NCI-H1417 treated with DMSO at 0.1 percent for 48 hours (cell line): ENCODE data around the gene PSMD8.
"Not testable (repeated sequence)": the region's sequence is repeated elsewhere in the genome, so short reads cannot be mapped to it uniquely, and the experiment has no call there.

Experiments used
- DNase-seq: peaks from one replicate; lab custom pipeline; 2025; lab: John Stamatoyannopoulos, UW

PSMD8 gene

DNA sequence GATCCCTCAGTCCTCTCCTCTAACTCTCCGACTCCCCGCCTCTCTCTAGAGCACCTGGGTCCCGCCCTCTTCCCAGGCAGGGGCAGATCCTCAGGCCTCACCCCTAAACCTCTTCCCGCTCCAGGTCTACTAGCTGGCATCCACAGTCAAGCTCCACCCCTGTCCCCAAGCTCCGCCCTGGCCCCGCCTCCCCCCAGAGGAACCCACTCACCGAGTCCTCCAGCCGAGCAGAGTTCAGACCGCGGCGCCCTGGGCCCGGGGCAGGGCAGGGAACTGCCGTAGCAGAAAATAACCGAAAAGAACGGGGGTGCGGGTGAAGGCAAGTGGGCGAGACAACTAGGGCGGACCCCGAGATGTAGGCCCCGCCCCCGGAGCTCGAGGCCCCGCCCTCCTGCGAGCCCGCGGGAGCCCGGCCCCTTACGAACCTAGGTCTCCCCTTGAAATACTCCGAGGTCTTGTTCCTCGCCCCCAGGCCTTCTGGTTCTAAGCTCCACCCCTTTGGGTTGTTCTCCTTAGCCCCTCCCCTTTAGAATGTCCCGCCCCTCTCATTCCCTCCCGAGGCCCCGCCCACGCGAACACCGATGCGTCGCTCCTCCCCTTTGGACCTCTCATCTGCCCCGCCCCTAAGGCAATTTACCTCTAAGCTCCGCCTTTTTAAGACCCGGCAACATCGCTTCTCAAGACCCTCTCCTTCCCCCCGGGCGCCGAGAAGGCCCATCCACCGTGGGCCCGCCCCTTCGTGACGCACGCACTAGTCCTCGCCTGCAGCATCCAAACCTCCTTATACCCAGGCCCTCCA is 13.4 kb downstream of the PSMD8 start, which contains the start of gene GGN:
Gene GGN, minus strand, starts transcription at position 485 of the 799 bp plus-strand sequence. CDS start 773 bp downstream, outside the sequence.
- peak; percentile 55 for DNase-seq

DNA sequence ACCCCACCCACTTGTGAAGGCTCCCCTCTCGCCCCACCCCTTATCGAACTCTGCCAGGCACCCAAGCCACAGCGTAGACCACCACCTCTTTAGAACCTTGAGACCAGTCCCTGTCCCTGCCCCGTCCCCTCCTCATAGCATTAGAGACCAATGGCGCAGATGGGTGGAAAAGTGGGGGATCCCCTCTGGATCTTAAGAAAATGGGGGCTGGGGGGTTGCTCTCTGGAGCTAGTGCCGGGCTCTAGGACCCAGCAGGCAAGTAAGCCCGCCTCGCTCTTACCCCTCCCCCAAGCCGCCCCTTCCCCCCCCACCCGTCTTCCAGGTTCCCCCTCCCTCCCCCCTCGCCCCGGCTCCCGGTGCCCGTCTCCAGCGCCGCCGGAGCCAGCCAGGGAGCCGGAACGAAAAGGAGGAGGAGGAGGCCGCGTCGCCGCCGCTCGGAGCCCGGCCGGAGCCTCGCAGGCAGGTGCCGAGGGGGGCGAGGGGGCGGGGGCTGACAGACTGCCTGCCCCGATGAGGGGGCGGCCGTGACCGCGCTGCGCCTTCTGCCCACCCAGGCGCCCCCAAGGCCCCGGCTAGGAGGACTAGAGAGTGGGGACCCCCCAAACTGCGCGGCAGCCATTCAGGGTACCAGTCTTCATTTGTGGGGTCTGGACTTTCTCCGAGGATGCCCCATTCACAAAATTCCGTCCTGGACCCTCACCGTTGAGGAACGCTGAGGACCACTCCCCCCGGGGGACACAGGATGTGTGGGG is 14.2 kb downstream of the PSMD8 start, which contains the start of gene SPRED3:
Gene SPRED3, plus strand, starts transcription at position 349 of the 752 bp plus-strand sequence. CDS start 1,606 bp downstream, outside the sequence.
- no peak for DNase-seq

DNA sequence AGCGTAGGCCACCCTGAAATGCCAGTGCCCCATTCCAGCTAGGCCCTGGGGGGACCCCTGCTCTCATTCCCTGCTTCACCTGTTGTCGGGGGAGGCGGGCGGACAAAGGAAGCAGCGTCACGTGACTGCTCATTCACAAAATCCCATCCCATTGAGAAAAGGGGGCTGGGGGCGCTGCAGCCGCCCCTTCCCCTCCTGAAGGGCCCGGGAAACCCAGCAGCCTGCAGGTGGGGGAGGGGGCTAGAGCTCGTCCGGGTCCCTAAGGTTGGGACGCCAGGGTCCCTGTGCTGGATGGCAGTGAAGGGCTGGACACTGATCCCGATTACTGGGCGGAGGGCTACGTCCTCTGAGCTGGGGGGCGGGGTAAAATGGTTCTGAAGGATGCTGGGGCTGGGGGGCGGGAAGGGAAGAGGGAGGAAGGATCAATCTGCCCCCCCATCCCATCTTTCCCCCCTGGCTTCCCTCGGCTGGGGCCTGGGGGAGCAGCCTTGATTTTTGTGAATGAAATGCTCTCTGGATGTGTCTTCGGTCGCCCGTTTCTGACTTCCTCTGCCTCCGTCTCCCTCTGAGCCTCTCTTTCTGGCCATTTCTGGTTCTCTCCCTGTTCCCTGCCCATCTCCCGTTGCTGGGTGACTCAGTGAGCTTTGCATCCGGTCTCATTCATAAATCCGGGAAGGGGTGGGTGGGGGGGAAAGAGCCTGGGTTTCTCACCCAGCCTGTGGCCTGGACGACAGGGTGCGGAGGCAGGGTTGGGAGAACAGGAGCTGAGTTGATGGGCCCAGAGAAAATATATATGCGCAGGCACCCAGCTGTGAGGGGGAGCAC is 14.9 kb downstream of the PSMD8 start:
- no peak for DNase-seq

DNA sequence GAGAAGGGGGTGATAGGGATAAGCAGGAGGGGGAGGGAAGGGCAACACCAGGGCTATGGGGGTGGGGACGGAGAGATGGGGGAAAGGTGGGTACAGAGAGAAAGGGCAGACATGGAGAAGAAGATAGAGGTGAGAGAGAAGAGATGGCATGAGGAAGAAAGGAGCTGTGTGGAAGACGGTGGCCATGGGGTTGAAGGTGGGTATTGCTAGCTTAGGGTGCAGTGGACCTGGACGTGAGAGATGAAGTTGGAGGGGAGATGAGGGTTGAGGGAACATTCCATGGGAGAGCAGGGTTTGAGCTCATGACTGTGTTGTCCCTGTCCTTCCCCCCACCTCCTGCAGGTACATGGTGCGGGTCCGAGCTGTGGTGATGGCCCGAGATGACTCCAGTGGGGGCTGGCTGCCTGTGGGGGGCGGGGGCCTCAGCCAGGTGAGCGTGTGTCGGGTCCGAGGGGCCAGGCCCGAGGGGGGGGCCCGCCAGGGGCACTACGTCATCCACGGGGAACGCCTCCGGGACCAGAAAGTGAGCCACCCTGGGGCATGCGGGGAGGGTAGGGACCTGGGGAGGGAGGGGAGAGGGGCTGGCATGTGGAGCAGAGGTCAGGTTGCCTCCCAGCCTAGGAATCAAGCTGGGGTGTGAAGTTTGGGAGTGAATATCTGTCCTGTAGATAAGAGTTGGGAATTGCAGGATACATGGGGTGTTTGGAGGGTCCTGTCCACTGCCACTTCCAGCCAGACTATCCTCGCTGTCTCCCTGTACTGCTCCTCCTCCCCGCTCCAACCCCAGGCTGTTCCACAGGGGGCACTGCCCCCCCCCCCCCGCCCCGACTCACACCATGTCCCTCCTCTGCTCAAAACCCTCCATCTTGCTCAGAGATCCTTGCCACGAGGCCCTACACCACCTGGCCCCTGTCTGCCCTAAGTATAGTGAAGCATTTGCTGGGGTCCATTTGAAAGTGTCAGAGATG is 15.9 kb downstream of the PSMD8 start:
- no peak for DNase-seq

DNA sequence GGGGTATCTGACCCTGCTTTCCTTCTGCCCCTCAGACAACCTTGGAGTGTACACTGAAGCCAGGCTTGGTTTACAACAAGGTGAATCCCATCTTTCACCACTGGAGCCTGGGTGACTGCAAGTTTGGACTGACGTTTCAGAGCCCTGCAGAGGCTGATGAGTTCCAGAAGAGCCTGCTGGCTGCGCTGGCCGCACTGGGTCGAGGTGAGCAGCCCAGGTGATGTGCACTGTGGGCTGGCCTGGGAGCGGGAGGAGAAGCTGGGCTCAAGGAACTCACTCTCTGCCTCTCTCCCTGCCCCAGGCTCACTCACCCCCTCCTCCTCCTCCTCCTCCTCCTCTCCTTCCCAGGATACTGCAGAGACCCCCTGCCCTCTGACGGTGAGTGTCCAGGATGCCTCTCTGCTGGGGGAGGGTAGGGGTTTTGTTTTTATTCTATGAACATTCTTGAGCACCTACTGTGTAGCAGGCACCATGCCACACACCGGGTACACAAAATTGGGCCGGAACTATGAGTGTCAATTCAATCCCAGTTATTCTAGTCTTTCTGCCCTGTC is 17.6 kb downstream of the PSMD8 start:
- no peak for DNase-seq

DNA sequence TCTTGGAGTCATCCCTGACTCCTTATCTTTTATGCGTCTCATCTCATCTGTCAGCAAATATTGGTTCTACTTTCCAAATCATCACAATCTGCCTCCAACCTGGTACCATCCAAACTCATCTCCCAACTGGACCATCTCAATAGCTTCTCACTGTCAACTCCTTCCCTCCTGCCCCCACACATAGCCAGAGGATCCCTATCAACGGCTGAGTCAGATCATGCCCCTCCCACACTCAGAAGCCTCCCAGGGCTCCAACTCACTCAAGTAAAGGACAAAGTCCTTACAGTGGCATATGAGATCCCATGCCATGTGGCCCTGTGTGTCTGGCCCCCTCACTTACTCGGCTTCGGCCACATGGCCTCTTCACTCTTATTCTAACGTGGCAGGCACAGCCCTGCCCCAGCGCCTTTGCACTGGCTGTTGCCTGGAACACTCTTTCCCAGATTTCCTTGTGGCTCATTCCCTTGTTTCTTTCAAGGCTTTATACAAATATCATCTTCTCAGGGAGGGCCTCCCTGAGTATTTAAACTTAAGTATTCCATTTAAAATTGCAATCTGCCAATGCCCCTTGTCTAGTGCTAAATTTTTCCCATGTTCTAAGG is 18.4 kb downstream of the PSMD8 start:
- no peak for DNase-seq

GRCh38 chr19:38394488-38394887 is 20.1 kb downstream of the PSMD8 start:
- DNase-seq = no peak

DNA sequence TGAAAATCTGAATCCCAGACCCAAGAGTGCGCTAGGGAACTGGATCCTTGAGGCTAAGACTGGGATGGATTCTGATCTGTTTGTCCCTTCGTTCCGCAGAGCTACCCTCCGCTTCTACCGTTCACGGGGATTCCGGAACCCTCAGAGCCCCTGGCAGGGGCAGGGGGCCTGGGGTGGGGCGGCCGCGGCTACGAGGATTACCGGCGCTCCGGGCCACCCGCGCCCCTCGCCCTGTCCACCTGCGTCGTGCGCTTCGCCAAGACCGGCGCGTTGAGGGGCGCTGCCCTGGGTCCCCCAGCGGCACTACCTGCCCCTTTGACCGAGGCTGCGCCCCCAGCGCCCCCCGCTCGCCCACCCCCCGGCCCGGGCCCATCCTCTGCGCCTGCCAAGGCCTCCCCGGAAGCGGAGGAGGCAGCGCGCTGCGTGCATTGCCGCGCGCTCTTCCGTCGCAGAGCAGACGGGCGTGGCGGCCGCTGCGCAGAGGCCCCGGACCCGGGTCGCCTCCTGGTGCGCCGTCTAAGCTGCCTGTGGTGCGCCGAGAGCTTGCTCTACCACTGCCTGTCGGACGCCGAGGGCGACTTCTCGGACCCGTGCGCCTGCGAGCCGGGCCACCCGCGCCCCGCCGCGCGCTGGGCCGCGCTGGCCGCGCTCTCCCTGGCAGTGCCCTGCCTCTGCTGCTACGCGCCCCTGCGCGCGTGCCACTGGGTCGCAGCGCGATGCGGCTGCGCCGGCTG is 21.2 kb downstream of the PSMD8 start:
- DNase-seq = no peak

DNA sequence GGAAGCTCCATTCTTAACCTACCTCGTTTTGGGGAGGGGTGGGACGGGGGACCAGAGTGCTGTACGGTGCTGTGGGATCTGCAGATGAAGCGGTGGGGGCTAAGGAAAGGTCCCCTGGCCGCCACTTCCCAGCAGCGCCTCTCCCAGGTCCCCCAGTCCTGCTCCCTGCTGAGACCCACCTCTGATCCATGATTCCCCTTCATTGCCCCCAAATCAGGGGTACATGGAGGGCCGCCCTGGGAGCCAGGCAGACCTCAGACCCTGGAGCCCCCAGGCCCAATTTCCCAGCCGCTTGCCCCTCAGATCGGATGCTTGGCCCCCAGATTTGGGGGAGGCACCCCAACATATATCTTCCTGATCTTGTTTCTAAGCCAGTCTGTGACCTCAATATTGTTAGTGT is 24.7 kb downstream of the PSMD8 start:
- DNase-seq = no peak

DNA sequence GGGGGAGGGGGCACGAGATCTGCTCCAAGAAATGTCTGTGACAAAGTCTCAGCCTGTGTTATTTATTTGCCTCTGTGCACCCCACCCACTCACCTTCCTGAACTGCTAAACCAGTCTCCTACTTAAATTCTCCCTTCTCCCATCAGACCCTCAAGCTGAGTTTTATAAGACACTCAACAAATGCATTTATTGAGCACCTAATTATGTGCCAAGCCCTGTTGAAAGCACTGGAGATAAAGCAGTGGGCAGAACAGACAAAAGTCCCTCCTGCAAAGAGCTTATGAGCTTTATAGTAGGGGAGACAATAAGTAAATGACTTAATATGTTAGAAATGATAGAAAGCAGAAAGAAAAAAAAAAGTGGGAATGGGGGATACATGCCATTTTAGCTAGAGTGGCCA is 25.2 kb downstream of the PSMD8 start:
- DNase-seq = no peak

- DNase-seq = no peak
Measured at GRCh38 chr19:38400361-38400760, 26.0 kb downstream of the PSMD8 start.

GRCh38 chr19:38401148-38401547 is 26.8 kb downstream of the PSMD8 start:
- no peak for DNase-seq

DNA sequence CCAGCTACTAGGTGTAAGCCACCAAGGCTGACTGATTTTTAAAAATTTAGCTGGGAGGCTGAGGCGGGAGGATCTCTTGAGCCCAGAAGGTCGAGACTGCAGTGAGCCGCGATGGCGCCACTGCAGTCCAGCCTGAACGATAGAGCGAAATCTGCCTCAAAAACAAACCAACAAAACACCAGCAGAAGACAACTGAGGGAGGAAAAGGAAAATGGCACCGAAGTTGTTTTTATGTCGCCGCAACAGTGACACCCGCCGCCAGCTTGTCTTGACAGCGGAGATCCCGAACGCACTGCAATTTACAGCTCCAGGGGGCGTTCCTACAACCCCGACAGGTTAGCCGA is 28.2 kb downstream of the PSMD8 start:
- DNase-seq = no peak

DNA sequence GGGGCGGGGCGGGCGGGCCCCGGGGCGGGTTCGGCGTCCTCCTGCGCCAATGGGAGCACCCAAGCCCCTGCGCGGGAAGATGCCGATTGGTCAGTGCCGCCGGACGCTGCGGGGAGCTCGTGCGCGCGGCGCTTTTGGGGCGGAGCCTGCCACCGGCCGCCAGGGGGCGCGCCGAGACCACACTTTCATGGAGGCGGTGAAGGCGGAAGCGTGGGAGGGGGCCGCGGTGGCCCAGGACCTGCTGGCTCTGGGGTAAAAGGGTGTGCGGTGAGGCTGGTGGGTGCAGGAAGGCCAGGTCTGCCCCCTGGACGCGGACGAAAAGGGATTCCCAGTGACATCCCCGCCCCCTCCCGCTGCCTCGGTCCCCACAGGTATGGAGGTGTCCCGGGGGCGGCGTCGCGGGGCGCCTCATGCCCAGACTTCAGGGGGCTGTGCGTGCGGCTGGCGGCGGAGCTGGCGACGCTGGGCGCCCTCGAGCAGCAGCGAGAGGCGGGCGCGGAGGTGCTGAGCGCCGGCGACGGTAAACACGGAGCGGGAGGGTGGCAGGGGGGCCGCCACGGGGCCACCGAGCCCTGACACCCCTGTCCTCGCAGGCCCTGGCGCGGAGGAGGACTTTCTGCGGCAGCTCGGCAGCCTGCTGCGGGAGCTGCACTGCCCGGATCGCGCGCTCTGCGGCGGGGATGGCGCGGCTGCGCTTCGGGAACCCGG is 28.8 kb downstream of the PSMD8 start, which contains the start of gene FAM98C:
Gene FAM98C, plus strand, starts transcription at position 127 of the 708 bp plus-strand sequence. Its CDS starts 61 bp downstream, at position 188.
- DNase-seq = peak; percentile 56

DNA sequence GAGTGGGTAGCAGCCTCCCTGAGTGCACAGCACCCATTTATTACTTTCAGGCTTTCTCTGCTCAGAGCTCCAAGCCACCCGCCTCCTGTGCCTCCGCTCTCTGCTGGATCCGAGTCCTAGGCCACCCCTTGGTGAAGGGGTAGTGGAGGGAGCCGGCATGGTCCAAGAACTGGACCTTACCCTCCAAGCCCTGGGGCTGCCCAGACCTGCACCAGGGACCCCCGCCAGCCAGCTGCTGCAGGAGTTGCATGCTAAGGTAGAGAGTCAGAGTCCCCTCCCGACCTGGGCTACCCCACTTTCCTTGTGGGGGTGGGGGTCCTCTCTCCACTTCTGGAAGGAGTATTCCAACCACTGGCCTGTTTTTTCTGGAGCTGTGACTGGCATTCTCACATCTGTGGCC is 30.5 kb downstream of the PSMD8 start:
- no peak for DNase-seq

GRCh38 chr19:38405276-38405675 is 30.9 kb downstream of the PSMD8 start:
- no peak for DNase-seq

DNA sequence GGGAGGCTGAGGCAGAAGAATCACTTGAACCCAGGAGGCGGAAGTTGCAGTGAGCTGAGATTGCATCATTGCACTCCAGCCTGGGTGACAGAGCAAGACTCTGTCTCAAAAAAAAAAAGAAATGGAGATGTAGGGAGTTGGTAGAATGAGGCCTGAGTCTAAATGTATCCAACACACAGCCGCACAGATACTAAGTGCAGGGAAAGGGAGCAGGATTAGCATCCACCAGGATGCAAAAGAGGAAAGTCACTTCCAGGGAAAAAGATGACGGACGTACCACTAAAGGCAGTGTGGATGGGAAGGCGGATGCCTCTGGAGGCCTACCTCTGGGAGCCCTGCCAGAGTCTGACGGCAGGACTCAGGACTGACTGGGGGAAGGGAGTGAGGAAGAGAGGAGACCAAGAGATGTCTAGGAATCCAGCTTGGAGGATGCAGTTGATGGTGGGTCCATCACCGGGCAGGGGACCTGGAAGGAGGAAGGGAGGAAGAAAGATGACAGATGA is 35.3 kb downstream of the PSMD8 start:
- no peak for DNase-seq

GRCh38 chr19:38410407-38410806 is 36.0 kb downstream of the PSMD8 start:
- not testable (repeated sequence) for DNase-seq
